ENCODE results near the gene CRYBG1.

GRCh38 chr6:106527979-106528378 lies 167.5 kb downstream of the CRYBG1 start:
- no peak for TF ChIP-seq EZH2phosphoT487 (IDR thresholded peaks at IDR 0.05; ENCODE audit: low read depth, severe bottlenecking, unreplicated experiment)
- no peak for TF ChIP-seq CTCF (IDR thresholded peaks at IDR 0.05; ENCODE audit: poor library complexity)
- TF ChIP-seq EZH2 (IDR thresholded peaks at IDR 0.05; ENCODE audit: borderline replicate concordance), result no peak
